GM19455 (cell line): ENCODE data around the gene ZFHX3.

Experiments
- ATAC-seq: cut with Tn5 transposase; IDR thresholded peaks from one replicate; pipeline ENCODE4 v1.9.1; 2021; ENCODE audit not compliant: unreplicated experiment

Gene ZFHX3

DNA sequence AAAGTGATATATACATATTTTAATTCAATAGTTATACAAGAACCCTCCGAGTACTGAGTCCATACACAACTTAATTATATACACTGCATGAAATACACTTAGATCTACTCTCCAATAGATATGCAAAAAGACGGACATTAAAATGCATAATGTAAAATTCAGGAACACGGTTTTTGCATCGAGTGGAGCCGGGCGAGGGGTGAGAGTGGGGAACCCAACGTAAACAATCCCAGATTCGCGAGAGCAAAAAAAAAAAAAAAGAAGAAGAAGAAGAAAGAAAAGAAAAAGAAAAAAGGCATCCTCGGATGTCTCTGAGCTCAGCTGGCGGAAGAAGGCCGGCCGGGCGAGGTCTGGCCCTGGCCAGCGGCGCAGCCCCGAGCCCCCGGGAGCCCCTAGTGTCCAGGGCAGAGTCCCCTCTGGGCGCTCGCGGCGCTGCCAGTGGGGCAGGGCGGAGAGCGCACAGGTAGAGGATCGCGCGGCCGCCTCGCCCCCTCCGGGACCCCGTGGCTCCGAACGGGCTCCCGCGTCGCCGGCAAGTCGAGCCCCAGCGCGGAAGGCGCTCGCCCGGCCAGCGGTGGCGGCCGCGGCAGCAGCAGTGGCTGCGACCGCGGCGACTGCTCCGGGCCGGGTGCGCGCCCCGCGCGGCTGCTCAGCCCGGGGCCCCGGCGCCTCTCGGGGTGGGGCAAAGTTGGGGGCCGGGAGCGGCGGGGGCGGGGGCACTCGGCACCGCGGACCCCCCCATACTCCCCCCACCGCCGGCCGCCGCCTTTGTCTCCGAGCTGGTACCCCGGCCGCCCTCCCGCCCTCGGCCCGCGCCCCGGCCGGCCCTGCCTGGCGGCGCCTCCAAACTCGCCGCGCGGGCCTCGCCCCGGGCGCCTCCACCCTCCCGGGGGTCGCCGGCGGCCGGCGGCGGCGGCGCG, 9.6 kb upstream of the ZFHX3 start:
- ATAC-seq: peak; percentile 47

- no peak for ATAC-seq
Observed at GRCh38 chr16:73056921-73057290, 9.0 kb upstream of the ZFHX3 start.

GRCh38 chr16:73056448-73056847, 8.5 kb upstream of the ZFHX3 start:
- no peak for ATAC-seq

DNA sequence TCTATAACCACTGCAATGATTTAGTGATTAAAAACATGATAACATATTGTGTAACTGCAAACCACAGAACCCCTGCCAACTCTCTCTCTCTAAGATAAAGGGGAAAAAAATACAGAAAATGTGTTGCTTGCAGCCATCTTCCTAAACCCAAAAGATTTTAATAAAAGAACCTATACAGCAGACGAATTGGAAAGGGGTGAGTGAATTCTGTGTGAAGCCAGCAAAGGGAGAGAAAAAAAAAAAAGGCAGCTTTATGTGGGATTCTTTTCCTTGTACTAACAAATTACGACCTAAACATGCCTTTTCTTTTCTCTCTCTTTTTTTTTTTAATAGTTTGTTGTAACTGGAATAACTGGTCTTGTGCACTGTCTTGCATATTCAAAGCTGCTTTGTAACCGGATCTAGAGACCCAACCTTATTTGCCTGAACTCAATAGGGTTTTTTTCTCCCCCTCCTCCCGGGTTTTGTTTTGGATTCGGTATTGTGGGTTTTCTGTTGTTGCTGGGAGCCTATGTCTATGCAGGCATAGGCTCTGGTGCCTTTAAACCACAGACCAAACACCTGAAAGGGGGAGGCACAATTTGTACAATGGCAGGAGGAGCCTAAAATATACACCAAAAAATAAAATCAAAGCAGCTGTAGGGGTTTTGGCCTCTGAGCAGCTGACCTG, 7.0 kb upstream of the ZFHX3 start:
- no peak for ATAC-seq

DNA sequence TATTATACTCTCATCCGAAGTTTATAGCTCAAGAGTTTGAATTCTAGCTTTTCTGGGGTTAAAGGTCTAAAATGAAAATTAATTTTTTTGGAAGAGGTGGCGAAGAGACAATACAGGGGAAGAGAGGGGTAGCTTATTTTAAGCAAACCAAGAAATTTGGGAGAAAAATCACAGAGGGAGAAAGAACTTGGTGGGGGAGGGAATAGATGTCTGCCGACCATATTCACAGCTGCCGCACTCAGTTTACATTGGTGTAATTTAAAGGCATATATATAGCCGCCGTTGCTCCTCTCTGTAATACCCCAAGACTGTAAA, 6.5 kb upstream of the ZFHX3 start:
- ATAC-seq: no peak

- ATAC-seq: no peak
Observed at GRCh38 chr16:73054125-73054484, 6.2 kb upstream of the ZFHX3 start.

GRCh38 chr16:73053364-73054124, 5.6 kb upstream of the ZFHX3 start:
- no peak for ATAC-seq

GRCh38 chr16:73053038-73053363, 5.1 kb upstream of the ZFHX3 start:
- ATAC-seq: no peak

- ATAC-seq: no peak
Observed at GRCh38 chr16:73052576-73052975, 4.6 kb upstream of the ZFHX3 start.

GRCh38 chr16:73051961-73052360, 4.0 kb upstream of the ZFHX3 start:
- ATAC-seq: no peak

DNA sequence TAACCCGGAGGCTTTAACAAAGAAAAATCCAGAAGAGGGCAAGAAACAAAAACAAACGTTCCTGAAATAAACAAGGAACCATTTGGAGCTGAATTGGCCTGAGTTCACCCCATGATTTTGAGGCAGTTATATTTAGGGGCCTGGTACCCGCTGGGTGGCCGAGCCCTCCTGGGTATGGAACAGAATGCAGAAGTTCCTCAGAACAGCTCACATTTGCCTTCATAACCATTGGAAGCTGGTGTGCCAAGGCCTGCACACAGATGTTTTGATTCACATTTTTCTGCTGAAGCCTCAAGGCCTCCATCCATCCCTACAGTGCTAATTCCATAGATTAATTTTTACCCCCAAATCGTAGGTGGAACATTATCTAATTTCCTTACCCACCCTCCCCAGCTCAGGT, 3.3 kb upstream of the ZFHX3 start:
- no peak for ATAC-seq

DNA sequence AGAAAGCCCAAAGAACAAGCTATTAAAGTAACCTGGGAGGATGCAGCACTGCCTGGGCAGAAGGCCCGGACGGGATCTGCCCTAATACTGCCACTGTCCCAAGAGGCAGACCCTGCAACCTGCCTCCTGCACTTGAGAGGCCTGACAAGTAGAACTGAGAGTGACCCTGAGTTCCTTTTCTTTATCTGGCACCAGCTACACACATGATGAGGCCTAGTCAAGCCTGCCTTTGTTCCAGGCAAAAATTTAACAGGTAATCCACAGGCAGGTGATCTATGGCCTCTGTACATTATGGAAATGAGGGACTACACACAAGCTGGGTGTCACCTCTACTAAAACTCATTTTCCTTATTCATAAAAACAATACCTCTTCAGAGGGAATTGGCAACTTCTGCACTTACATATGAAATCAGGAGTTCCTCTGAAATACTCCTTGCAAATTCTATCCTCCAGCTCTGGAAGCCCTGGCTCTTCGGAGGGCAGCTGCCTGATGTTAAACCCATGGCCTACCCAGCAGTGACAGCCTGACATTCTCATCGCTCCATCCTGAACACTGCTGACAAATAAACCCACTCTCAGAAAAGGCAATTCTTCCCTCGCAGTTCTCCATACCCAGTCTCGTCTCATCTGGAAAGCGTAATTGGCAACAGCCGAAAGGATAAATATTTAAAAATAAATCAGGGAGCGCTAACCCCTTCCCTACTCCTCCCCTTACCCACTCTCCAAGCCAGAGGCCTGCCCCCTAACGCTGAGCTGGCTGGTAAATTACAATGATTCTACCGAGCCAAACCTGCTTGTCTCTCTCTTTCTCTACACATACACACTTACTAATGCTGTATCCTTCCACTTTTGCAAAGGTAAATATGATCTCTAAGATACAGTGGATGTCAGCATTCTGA, 2.5 kb upstream of the ZFHX3 start:
- ATAC-seq: no peak

- no peak for ATAC-seq
Observed at GRCh38 chr16:73049511-73049910, 1.6 kb upstream of the ZFHX3 start.

GRCh38 chr16:73049091-73049490, 1.2 kb upstream of the ZFHX3 start:
- no peak for ATAC-seq

DNA sequence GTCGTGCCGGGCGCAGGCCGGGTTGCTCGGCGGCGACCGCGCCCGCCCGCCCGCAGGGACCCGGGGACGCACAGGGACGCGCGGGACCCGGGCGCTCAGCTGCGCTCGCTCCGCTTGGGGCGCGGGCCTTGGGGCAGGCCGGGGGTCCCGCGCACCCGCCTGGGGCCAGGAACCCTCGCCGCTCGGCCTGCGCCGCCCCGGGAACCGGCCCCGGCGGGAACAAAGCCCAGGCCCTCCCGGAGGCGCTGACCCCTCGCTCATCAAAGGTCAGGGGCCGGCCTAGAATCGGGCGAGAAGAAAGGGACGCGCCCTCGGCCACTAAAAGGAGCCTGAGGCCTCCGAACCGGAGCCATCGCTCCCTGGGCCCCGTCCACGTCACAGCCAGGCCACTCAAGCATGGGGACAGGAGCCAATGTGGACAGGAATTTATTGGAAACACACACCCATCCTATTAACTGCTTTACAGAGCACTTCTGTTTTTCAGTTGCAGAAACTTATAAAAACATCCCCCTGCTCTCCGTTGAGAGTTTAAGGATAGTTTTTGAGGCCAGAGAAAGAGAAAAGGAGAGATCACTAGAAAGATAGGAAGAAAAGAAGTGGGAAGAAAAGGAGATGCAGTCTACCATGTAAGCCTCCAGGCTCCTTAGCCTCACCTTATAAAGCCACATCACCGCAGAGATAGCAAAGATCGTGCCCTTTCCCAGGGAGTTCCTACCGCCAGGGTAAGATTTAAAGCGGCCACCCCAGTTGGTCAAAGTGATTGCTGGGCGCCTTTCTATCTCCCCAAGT, 558 bp upstream of the ZFHX3 start:
- peak; percentile 32 for ATAC-seq

GRCh38 chr16:73047221-73047535, 750 bp downstream of the ZFHX3 start:
- no peak for ATAC-seq

DNA sequence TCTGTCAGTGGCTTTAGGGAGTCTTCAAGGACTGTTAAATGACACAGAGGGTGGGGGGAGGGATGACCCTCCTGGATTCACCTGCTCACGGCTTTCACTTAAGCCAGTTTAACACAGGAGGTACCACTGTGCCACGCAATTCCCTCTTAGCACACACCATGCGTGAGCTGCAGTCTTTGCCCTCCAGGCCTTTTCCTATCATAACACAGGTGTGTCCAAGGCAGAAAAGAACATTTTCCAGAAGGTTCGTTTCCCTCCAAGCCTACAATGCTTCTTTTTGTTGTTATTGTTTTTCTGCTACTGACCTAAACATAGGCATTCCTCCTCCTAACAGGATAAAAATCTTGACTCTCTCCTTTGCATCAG, 1.1 kb downstream of the ZFHX3 start:
- no peak for ATAC-seq

- no peak for ATAC-seq
Observed at GRCh38 chr16:73046202-73046848, 1.6 kb downstream of the ZFHX3 start.

GRCh38 chr16:73043828-73044467, 4.0 kb downstream of the ZFHX3 start:
- no peak for ATAC-seq

DNA sequence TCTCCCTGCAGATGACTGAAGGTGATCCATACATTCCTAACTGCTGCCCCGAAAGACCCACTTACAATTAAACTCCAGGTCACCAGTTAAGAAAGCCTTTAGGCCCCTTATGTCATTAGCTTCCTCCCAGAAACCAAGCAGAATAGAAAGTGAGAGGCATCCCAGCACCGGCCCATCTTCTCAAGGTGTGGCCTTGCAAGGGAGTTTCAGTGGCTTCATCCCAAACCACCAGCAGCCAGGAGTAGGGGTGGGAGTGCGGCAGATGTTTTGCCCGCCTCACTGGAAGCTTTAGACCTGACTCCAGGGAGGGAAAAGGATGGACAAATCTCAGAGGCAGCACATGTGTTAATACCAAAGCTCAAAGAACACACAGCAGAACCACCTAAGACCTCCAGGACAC, 5.1 kb downstream of the ZFHX3 start:
- no peak for ATAC-seq
